HCT116 (cell line): ENCODE results near the gene ACAN. TPM values are rescaled to one million over a fixed set of nuclear protein-coding genes. Genes with fewer than 3 reads are reported as not detected.

Experiments used
- ATAC-seq: fragments of 200-7000 bp; cut with Tn5 transposase; 2 replicates; pipeline ENCODE4 v1.9.1; 2020; ENCODE audit warnings: mild to moderate bottlenecking, moderate library complexity
- BruUV-seq: library from RNA; stranded (reverse); fragments of 400-500 nt; replicated peaks from 2 replicates; lab custom pipeline; 2021; lab: Mats Ljungman, UMichigan
- CTCF ChIA-PET: fragments of 300-600 bp; sonication (Branson Sonifier 250); formaldehyde crosslinking; loops from one replicate; lab custom pipeline; 2021; ENCODE audit warnings: antibody characterized with exemption; lab: Charles Lee
- POLR2A ChIA-PET: fragments of 300-600, 350-600 bp; sonication (Branson Sonifier 250); formaldehyde crosslinking; loops from one replicate; lab custom pipeline; 2021; ENCODE audit warnings: antibody characterized with exemption; lab: Charles Lee
- RAD21 ChIA-PET, 2 experiments: fragments of 300-600 bp; sonication (Branson Sonifier 250); formaldehyde crosslinking; loops; one replicate each; lab custom pipeline; 2023; ENCODE audit warnings: low total read pairs in 2 of 2; ENCODE audit not compliant: uncharacterized antibody in 2 of 2, unreplicated experiment in 2 of 2, low non-redundant PET in 1 of 2; lab: Charles Lee
- DNase-seq: peaks from one replicate; pipeline ENCODE4 v3.0.0-alpha.2; 2010; ENCODE audit warnings: low read depth, low spot score
- H2AFZ ChIP-seq: fragments of 200-600 bp; shearing (Covaris generic), sonication (generic); 2 replicates; pipeline ENCODE4 v1.6.1; 2017; ENCODE audit warnings: low read depth, mixed run types, mixed read lengths, antibody characterized with exemption, low read length; ENCODE audit not compliant: poor library complexity, severe bottlenecking
- H3K27ac ChIP-seq: 2 replicates; pipeline ENCODE4 v1.5.1; 2012; ENCODE audit warnings: low read depth, low read length
- H3K27me3 ChIP-seq: fragments of 200-600 bp; sonication (generic); 2 replicates; pipeline ENCODE4 v1.6.1; 2016; ENCODE audit warnings: mixed run types, low read length, mixed read lengths; ENCODE audit not compliant: insufficient read depth
- H3K36me3 ChIP-seq, 2 experiments: fragments of 200-500 bp in 1 of 2; fragments of 200-600 bp in 1 of 2; sonication (Bioruptor generic) in 1 of 2; sonication (generic) in 1 of 2; 2 replicates each; pipeline versions ENCODE4 v1.5.1 to v1.6.1; 2014 to 2016; ENCODE audit warnings: low read length in 2 of 2, inconsistent platforms in 1 of 2, mixed read lengths in 1 of 2, mixed run types in 1 of 2; ENCODE audit not compliant: insufficient read depth in 2 of 2, control insufficient read depth in 1 of 2
- H3K4me1 ChIP-seq, 2 experiments: fragments of 200-600 bp in 1 of 2; sonication (generic) in 1 of 2; 2 replicates each; pipeline versions ENCODE4 v1.5.1 to v1.6.1; 2012 to 2017; ENCODE audit warnings: low read length in 2 of 2, inconsistent platforms in 1 of 2, mild to moderate bottlenecking in 1 of 2, mixed read lengths in 1 of 2, mixed run types in 1 of 2, moderate library complexity in 1 of 2; ENCODE audit not compliant: insufficient read depth in 2 of 2, control insufficient read depth in 1 of 2
- H3K4me2 ChIP-seq: fragments of 200-600 bp; sonication (generic); 2 replicates; pipeline ENCODE4 v1.6.1; 2017; ENCODE audit warnings: mixed run types, low read length, mixed read lengths
- H3K4me3 ChIP-seq, 2 experiments: fragments of 200-600 bp in 1 of 2; sonication (generic) in 1 of 2; replicated peaks in 1 of 2; 2 replicates each; pipeline ENCODE4 v1.5.1; 2011 to 2016; ENCODE audit warnings: low read length in 2 of 2, control low read depth in 1 of 2, low read depth in 1 of 2, mild to moderate bottlenecking in 1 of 2, mixed read lengths in 1 of 2, mixed run types in 1 of 2
- H3K79me2 ChIP-seq: fragments of 200-600 bp; sonication (generic); 2 replicates; pipeline ENCODE4 v1.6.1; 2017; ENCODE audit warnings: mild to moderate bottlenecking, mixed run types, low read length, moderate library complexity, mixed read lengths; ENCODE audit not compliant: insufficient read depth
- H3K9ac ChIP-seq: fragments of 200-600 bp; sonication (generic); 2 replicates; pipeline ENCODE4 v1.6.1; 2016; ENCODE audit warnings: low read length, mixed read lengths
- H3K9me2 ChIP-seq: fragments of 200-600 bp; sonication (generic), shearing (Covaris generic); 2 replicates; pipeline ENCODE4 v1.6.1; 2017; ENCODE audit warnings: mixed run types, mild to moderate bottlenecking, moderate library complexity; ENCODE audit not compliant: insufficient read depth
- H3K9me3 ChIP-seq, 2 experiments: fragments of 200-500 bp in 1 of 2; fragments of 200-600 bp in 1 of 2; sonication (Bioruptor generic) in 1 of 2; sonication (generic) in 1 of 2; 2 replicates each; pipeline ENCODE4 v1.6.1; 2014 to 2017; ENCODE audit warnings: low read length in 2 of 2, mixed read lengths in 2 of 2, inconsistent platforms in 1 of 2, low read depth in 1 of 2, mild to moderate bottlenecking in 1 of 2, mixed run types in 1 of 2, moderate library complexity in 1 of 2; ENCODE audit not compliant: control insufficient read depth in 1 of 2, insufficient read depth in 1 of 2
- H4K20me1 ChIP-seq: fragments of 200-600 bp; sonication (generic), shearing (Covaris generic); 2 replicates; pipeline ENCODE4 v1.6.1; 2017; ENCODE audit warnings: mixed run types, mild to moderate bottlenecking, moderate library complexity; ENCODE audit not compliant: insufficient read depth
- ATF3 ChIP-seq: IDR thresholded peaks from 2 replicates; pipeline ENCODE4 v1.6.1; 2012
- CEBPB ChIP-seq: IDR thresholded peaks from 2 replicates; pipeline ENCODE4 v1.6.1; 2012; ENCODE audit warnings: low read depth
- EGR1 ChIP-seq: IDR thresholded peaks from 2 replicates; pipeline ENCODE4 v1.6.1; 2012; ENCODE audit warnings: low read depth
- EZH2 ChIP-seq: fragments of 200-600 bp; sonication (generic); IDR thresholded peaks from 2 replicates; pipeline ENCODE4 v1.6.1; 2017; ENCODE audit warnings: antibody characterized with exemption, mixed run types
- FOSL1 ChIP-seq: IDR thresholded peaks from 2 replicates; pipeline ENCODE4 v1.6.1; 2012; ENCODE audit warnings: low read depth
- JUND ChIP-seq: IDR thresholded peaks from 2 replicates; pipeline ENCODE4 v1.6.1; 2012
- POLR2A ChIP-seq: IDR thresholded peaks from 2 replicates; pipeline ENCODE4 v1.7.0; 2011; ENCODE audit warnings: borderline replicate concordance; ENCODE audit not compliant: insufficient read depth, insufficient read length; ENCODE audit errors: extremely low read depth
- POLR2AphosphoS5 ChIP-seq: IDR thresholded peaks from 2 replicates; pipeline ENCODE4 v1.6.1; 2011; ENCODE audit warnings: mild to moderate bottlenecking, low read depth, low read length, moderate library complexity
- RAD21 ChIP-seq: IDR thresholded peaks from 2 replicates; pipeline ENCODE4 v1.6.1; 2012; ENCODE audit warnings: low read depth, mild to moderate bottlenecking
- SP1 ChIP-seq: IDR thresholded peaks from 2 replicates; pipeline ENCODE4 v1.6.1; 2012; ENCODE audit warnings: low read depth
- SRF ChIP-seq: IDR thresholded peaks from 2 replicates; pipeline ENCODE4 v1.6.1; 2012; ENCODE audit warnings: low read depth
- TCF7L2 ChIP-seq: IDR thresholded peaks from 2 replicates; pipeline ENCODE4 v1.7.0; 2011; ENCODE audit warnings: borderline replicate concordance, inconsistent platforms; ENCODE audit not compliant: insufficient read depth, insufficient read length; ENCODE audit errors: extremely low read depth
- YY1 ChIP-seq: IDR thresholded peaks from 2 replicates; pipeline ENCODE4 v1.6.1; 2011; ENCODE audit warnings: low read length, low read depth, moderate library complexity, mild to moderate bottlenecking; ENCODE audit not compliant: insufficient replicate concordance; ENCODE audit errors: extremely low read depth
- ZFX ChIP-seq: fragments of 450-650 bp; IDR thresholded peaks from 2 replicates; pipeline ENCODE4 v1.6.1; 2017
- ZNF274 ChIP-seq: fragments of 200-500 bp; sonication (Bioruptor generic); IDR thresholded peaks from 2 replicates; pipeline ENCODE4 v1.6.1; 2014; ENCODE audit warnings: mild to moderate bottlenecking, low read depth, low read length, inconsistent platforms
- intact Hi-C: fragments of 100-400 bp; cut with micrococcal nuclease; formaldehyde crosslinking; loops from 2 replicates; pipeline ENCODE4 v1.10.0; 2022
- total RNA-seq: library from RNA; stranded (reverse); gene quantifications from one replicate; pipeline ENCODE4 v1.2.1, GENCODE V29; 2021; ENCODE audit not compliant: unreplicated experiment
- TF ChIP-seq, protein P1 (sequence below), 3 experiments: fragments of 200-600 bp in 1 of 3; sonication (generic) in 1 of 3; IDR thresholded peaks in 2 of 3; conservative IDR thresholded peaks in 1 of 3; 2 replicates each; pipeline ENCODE4 v1.5.1; 2012 to 2017; ENCODE audit warnings: low read depth in 2 of 3, low read length in 2 of 3, antibody characterized with exemption in 1 of 3, borderline replicate concordance in 1 of 3, control low read depth in 1 of 3, mild to moderate bottlenecking in 1 of 3, mixed read lengths in 1 of 3, mixed run types in 1 of 3, moderate library complexity in 1 of 3; ENCODE audit not compliant: insufficient read depth in 1 of 3
- TF ChIP-seq, protein P2 (sequence below): IDR thresholded peaks from 2 replicates; pipeline ENCODE4 v1.6.1; 2012; ENCODE audit warnings: low read depth
- TF ChIP-seq, protein P3 (sequence below): IDR thresholded peaks from 2 replicates; pipeline ENCODE4 v1.6.1; 2011; ENCODE audit warnings: mild to moderate bottlenecking, low read length, moderate library complexity; ENCODE audit not compliant: insufficient replicate concordance; ENCODE audit errors: extremely low read depth

The ACAN gene
- total RNA-seq, 1 experiment from 2014 or later = not detected

DNA sequence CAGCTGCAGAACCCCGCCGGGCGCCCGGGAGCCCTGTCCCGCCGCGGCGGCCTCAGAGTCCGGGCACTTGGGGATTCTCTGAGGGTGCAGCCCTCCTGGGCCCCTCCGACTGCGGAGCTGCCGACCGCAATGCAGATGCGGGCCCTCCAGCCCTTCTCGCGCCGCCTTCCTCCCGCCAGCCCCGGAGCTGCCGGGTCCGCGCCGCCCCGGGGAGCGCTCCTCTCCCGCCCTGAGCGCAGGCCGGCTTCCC, 320 bp upstream of the ACAN start:
- H3K4me1 ChIP-seq = peaks cover 0 to 9% of the 10 kb centered on the region in 2 experiments; a peak in 2 of 4 replicates
- H3K9me3 ChIP-seq = no peaks in the 10 kb centered on the region

More for the DNA sequence above, 320 bp upstream of the ACAN start:
- Histone ChIP-seq H3K36me3 (no peaks in the 10 kb centered on the region), H3K27ac (no peak overlapping the region), H2AFZ (no peak overlapping the region), H3K4me2 (no peak overlapping the region), H3K9ac (no peak overlapping the region), H4K20me1 (no peaks in the 10 kb centered on the region), H3K9me2 (no peaks in the 10 kb centered on the region), H3K4me3 (no peak overlapping the region), H3K79me2 (no peaks in the 10 kb centered on the region), H3K27me3 (peaks cover 5% of the 10 kb centered on the region; the same call in 1 of the 2 replicates)
- ATAC-seq = no peak
- TF ChIP-seq ZNF274 (no peak), CEBPB (no peak), ATF3 (no peak), POLR2AphosphoS5 (no peak), POLR2A (no peak), SRF (no peak), ZFX (no peak), JUND (no peak), SP1 (no peak), FOSL1 (no peak), RAD21 (no peak), TCF7L2 (no peak), EGR1 (no peak), YY1 (no peak), EZH2 (no peak)
- TF ChIP-seq, protein P1, sequence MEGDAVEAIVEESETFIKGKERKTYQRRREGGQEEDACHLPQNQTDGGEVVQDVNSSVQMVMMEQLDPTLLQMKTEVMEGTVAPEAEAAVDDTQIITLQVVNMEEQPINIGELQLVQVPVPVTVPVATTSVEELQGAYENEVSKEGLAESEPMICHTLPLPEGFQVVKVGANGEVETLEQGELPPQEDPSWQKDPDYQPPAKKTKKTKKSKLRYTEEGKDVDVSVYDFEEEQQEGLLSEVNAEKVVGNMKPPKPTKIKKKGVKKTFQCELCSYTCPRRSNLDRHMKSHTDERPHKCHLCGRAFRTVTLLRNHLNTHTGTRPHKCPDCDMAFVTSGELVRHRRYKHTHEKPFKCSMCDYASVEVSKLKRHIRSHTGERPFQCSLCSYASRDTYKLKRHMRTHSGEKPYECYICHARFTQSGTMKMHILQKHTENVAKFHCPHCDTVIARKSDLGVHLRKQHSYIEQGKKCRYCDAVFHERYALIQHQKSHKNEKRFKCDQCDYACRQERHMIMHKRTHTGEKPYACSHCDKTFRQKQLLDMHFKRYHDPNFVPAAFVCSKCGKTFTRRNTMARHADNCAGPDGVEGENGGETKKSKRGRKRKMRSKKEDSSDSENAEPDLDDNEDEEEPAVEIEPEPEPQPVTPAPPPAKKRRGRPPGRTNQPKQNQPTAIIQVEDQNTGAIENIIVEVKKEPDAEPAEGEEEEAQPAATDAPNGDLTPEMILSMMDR (IDR thresholded peaks at IDR 0.05 in 2 of 3, conservative IDR thresholded peaks at IDR 0.05 in 1 of 3; ENCODE audit: borderline replicate concordance in 1 of 3, insufficient read depth in 1 of 3, low read depth in 2 of 3, low read length in 2 of 3) = no peak
- TF ChIP-seq, protein P2, sequence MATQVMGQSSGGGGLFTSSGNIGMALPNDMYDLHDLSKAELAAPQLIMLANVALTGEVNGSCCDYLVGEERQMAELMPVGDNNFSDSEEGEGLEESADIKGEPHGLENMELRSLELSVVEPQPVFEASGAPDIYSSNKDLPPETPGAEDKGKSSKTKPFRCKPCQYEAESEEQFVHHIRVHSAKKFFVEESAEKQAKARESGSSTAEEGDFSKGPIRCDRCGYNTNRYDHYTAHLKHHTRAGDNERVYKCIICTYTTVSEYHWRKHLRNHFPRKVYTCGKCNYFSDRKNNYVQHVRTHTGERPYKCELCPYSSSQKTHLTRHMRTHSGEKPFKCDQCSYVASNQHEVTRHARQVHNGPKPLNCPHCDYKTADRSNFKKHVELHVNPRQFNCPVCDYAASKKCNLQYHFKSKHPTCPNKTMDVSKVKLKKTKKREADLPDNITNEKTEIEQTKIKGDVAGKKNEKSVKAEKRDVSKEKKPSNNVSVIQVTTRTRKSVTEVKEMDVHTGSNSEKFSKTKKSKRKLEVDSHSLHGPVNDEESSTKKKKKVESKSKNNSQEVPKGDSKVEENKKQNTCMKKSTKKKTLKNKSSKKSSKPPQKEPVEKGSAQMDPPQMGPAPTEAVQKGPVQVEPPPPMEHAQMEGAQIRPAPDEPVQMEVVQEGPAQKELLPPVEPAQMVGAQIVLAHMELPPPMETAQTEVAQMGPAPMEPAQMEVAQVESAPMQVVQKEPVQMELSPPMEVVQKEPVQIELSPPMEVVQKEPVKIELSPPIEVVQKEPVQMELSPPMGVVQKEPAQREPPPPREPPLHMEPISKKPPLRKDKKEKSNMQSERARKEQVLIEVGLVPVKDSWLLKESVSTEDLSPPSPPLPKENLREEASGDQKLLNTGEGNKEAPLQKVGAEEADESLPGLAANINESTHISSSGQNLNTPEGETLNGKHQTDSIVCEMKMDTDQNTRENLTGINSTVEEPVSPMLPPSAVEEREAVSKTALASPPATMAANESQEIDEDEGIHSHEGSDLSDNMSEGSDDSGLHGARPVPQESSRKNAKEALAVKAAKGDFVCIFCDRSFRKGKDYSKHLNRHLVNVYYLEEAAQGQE = no peak
- TF ChIP-seq, protein P3, sequence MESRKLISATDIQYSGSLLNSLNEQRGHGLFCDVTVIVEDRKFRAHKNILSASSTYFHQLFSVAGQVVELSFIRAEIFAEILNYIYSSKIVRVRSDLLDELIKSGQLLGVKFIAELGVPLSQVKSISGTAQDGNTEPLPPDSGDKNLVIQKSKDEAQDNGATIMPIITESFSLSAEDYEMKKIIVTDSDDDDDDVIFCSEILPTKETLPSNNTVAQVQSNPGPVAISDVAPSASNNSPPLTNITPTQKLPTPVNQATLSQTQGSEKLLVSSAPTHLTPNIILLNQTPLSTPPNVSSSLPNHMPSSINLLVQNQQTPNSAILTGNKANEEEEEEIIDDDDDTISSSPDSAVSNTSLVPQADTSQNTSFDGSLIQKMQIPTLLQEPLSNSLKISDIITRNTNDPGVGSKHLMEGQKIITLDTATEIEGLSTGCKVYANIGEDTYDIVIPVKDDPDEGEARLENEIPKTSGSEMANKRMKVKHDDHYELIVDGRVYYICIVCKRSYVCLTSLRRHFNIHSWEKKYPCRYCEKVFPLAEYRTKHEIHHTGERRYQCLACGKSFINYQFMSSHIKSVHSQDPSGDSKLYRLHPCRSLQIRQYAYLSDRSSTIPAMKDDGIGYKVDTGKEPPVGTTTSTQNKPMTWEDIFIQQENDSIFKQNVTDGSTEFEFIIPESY = no peak
- no peak for DNase-seq
- ChIA-PET RAD21 (no interaction called here), POLR2A (no interaction called here), CTCF (no interaction called here)
- BruUV-seq = no TSS peak
- intact Hi-C loops = no loop called here
